HCT116 (cell line): ENCODE measurements around the gene TLR4. TPM values are rescaled to one million over a fixed set of nuclear protein-coding genes. Genes with fewer than 3 reads are reported as not detected.

Experiments
- ATAC-seq: fragments of 200-7000 bp; cut with Tn5 transposase; 2 replicates; pipeline ENCODE4 v1.9.1; 2020; ENCODE audit warnings: mild to moderate bottlenecking, moderate library complexity
- Bru-seq: library from RNA; stranded (reverse); fragments of 400-500 nt; gene quantifications from one replicate; lab custom pipeline; 2021; lab: Mats Ljungman, UMichigan
- BruChase-seq, 2 experiments: library from RNA; stranded (reverse); fragments of 400-500 nt; gene quantifications; one replicate each; lab custom pipeline; 2021; lab: Mats Ljungman, UMichigan
- BruUV-seq: library from RNA; stranded (reverse); fragments of 400-500 nt; replicated peaks from 2 replicates; lab custom pipeline; 2021; lab: Mats Ljungman, UMichigan
- CTCF ChIA-PET: fragments of 300-600 bp; sonication (Branson Sonifier 250); formaldehyde crosslinking; loops from one replicate; lab custom pipeline; 2021; ENCODE audit warnings: antibody characterized with exemption; lab: Charles Lee
- POLR2A ChIA-PET: fragments of 300-600, 350-600 bp; sonication (Branson Sonifier 250); formaldehyde crosslinking; loops from one replicate; lab custom pipeline; 2021; ENCODE audit warnings: antibody characterized with exemption; lab: Charles Lee
- RAD21 ChIA-PET, 2 experiments: fragments of 300-600 bp; sonication (Branson Sonifier 250); formaldehyde crosslinking; loops; one replicate each; lab custom pipeline; 2023; ENCODE audit warnings: low total read pairs in 2 of 2; ENCODE audit not compliant: uncharacterized antibody in 2 of 2, unreplicated experiment in 2 of 2, low non-redundant PET in 1 of 2; lab: Charles Lee
- DNase-seq: peaks from one replicate; pipeline ENCODE4 v3.0.0-alpha.2; 2010; ENCODE audit warnings: low read depth, low spot score
- H2AFZ ChIP-seq: fragments of 200-600 bp; shearing (Covaris generic), sonication (generic); 2 replicates; pipeline ENCODE4 v1.6.1; 2017; ENCODE audit warnings: low read depth, mixed run types, mixed read lengths, antibody characterized with exemption, low read length; ENCODE audit not compliant: poor library complexity, severe bottlenecking
- H3K27ac ChIP-seq: 2 replicates; pipeline ENCODE4 v1.5.1; 2012; ENCODE audit warnings: low read depth, low read length
- H3K27me3 ChIP-seq: fragments of 200-600 bp; sonication (generic); 2 replicates; pipeline ENCODE4 v1.6.1; 2016; ENCODE audit warnings: mixed run types, low read length, mixed read lengths; ENCODE audit not compliant: insufficient read depth
- H3K36me3 ChIP-seq, 2 experiments: fragments of 200-500 bp in 1 of 2; fragments of 200-600 bp in 1 of 2; sonication (Bioruptor generic) in 1 of 2; sonication (generic) in 1 of 2; 2 replicates each; pipeline versions ENCODE4 v1.5.1 to v1.6.1; 2014 to 2016; ENCODE audit warnings: low read length in 2 of 2, inconsistent platforms in 1 of 2, mixed read lengths in 1 of 2, mixed run types in 1 of 2; ENCODE audit not compliant: insufficient read depth in 2 of 2, control insufficient read depth in 1 of 2
- H3K4me1 ChIP-seq, 2 experiments: fragments of 200-600 bp in 1 of 2; sonication (generic) in 1 of 2; 2 replicates each; pipeline versions ENCODE4 v1.5.1 to v1.6.1; 2012 to 2017; ENCODE audit warnings: low read length in 2 of 2, inconsistent platforms in 1 of 2, mild to moderate bottlenecking in 1 of 2, mixed read lengths in 1 of 2, mixed run types in 1 of 2, moderate library complexity in 1 of 2; ENCODE audit not compliant: insufficient read depth in 2 of 2, control insufficient read depth in 1 of 2
- H3K4me2 ChIP-seq: fragments of 200-600 bp; sonication (generic); 2 replicates; pipeline ENCODE4 v1.6.1; 2017; ENCODE audit warnings: mixed run types, low read length, mixed read lengths
- H3K4me3 ChIP-seq, 2 experiments: fragments of 200-600 bp in 1 of 2; sonication (generic) in 1 of 2; replicated peaks in 1 of 2; 2 replicates each; pipeline ENCODE4 v1.5.1; 2011 to 2016; ENCODE audit warnings: low read length in 2 of 2, control low read depth in 1 of 2, low read depth in 1 of 2, mild to moderate bottlenecking in 1 of 2, mixed read lengths in 1 of 2, mixed run types in 1 of 2
- H3K79me2 ChIP-seq: fragments of 200-600 bp; sonication (generic); 2 replicates; pipeline ENCODE4 v1.6.1; 2017; ENCODE audit warnings: mild to moderate bottlenecking, mixed run types, low read length, moderate library complexity, mixed read lengths; ENCODE audit not compliant: insufficient read depth
- H3K9ac ChIP-seq: fragments of 200-600 bp; sonication (generic); 2 replicates; pipeline ENCODE4 v1.6.1; 2016; ENCODE audit warnings: low read length, mixed read lengths
- H3K9me2 ChIP-seq: fragments of 200-600 bp; sonication (generic), shearing (Covaris generic); 2 replicates; pipeline ENCODE4 v1.6.1; 2017; ENCODE audit warnings: mixed run types, mild to moderate bottlenecking, moderate library complexity; ENCODE audit not compliant: insufficient read depth
- H3K9me3 ChIP-seq, 2 experiments: fragments of 200-500 bp in 1 of 2; fragments of 200-600 bp in 1 of 2; sonication (Bioruptor generic) in 1 of 2; sonication (generic) in 1 of 2; 2 replicates each; pipeline ENCODE4 v1.6.1; 2014 to 2017; ENCODE audit warnings: low read length in 2 of 2, mixed read lengths in 2 of 2, inconsistent platforms in 1 of 2, low read depth in 1 of 2, mild to moderate bottlenecking in 1 of 2, mixed run types in 1 of 2, moderate library complexity in 1 of 2; ENCODE audit not compliant: control insufficient read depth in 1 of 2, insufficient read depth in 1 of 2
- H4K20me1 ChIP-seq: fragments of 200-600 bp; sonication (generic), shearing (Covaris generic); 2 replicates; pipeline ENCODE4 v1.6.1; 2017; ENCODE audit warnings: mixed run types, mild to moderate bottlenecking, moderate library complexity; ENCODE audit not compliant: insufficient read depth
- ATF3 ChIP-seq: IDR thresholded peaks from 2 replicates; pipeline ENCODE4 v1.6.1; 2012
- CBX3 ChIP-seq: IDR thresholded peaks from 2 replicates; pipeline ENCODE4 v1.6.1; 2012; ENCODE audit warnings: low read depth
- CEBPB ChIP-seq: IDR thresholded peaks from 2 replicates; pipeline ENCODE4 v1.6.1; 2012; ENCODE audit warnings: low read depth
- EGR1 ChIP-seq: IDR thresholded peaks from 2 replicates; pipeline ENCODE4 v1.6.1; 2012; ENCODE audit warnings: low read depth
- ELF1 ChIP-seq: IDR thresholded peaks from 2 replicates; pipeline ENCODE4 v1.6.1; 2012; ENCODE audit warnings: low read depth, borderline replicate concordance
- EZH2 ChIP-seq: fragments of 200-600 bp; sonication (generic); IDR thresholded peaks from 2 replicates; pipeline ENCODE4 v1.6.1; 2017; ENCODE audit warnings: antibody characterized with exemption, mixed run types
- EZH2phosphoT487 ChIP-seq: fragments of 200-600 bp; IDR thresholded peaks from 2 replicates; pipeline ENCODE4 v1.6.1; 2018; ENCODE audit warnings: antibody characterized with exemption, borderline replicate concordance
- JUND ChIP-seq: IDR thresholded peaks from 2 replicates; pipeline ENCODE4 v1.6.1; 2012
- MAX ChIP-seq: IDR thresholded peaks from 2 replicates; pipeline ENCODE4 v1.6.1; 2012
- POLR2A ChIP-seq: IDR thresholded peaks from 2 replicates; pipeline ENCODE4 v1.7.0; 2011; ENCODE audit warnings: borderline replicate concordance; ENCODE audit not compliant: insufficient read depth, insufficient read length; ENCODE audit errors: extremely low read depth
- POLR2AphosphoS5 ChIP-seq: IDR thresholded peaks from 2 replicates; pipeline ENCODE4 v1.6.1; 2011; ENCODE audit warnings: mild to moderate bottlenecking, low read depth, low read length, moderate library complexity
- RAD21 ChIP-seq: IDR thresholded peaks from 2 replicates; pipeline ENCODE4 v1.6.1; 2012; ENCODE audit warnings: low read depth, mild to moderate bottlenecking
- REST ChIP-seq: IDR thresholded peaks from 2 replicates; pipeline ENCODE4 v1.6.1; 2012; ENCODE audit warnings: low read depth
- SIN3A ChIP-seq: IDR thresholded peaks from 2 replicates; pipeline ENCODE4 v1.6.1; 2012; ENCODE audit warnings: low read depth
- SP1 ChIP-seq: IDR thresholded peaks from 2 replicates; pipeline ENCODE4 v1.6.1; 2012; ENCODE audit warnings: low read depth
- TCF7L2 ChIP-seq: IDR thresholded peaks from 2 replicates; pipeline ENCODE4 v1.7.0; 2011; ENCODE audit warnings: borderline replicate concordance, inconsistent platforms; ENCODE audit not compliant: insufficient read depth, insufficient read length; ENCODE audit errors: extremely low read depth
- YY1 ChIP-seq: IDR thresholded peaks from 2 replicates; pipeline ENCODE4 v1.6.1; 2011; ENCODE audit warnings: low read length, low read depth, moderate library complexity, mild to moderate bottlenecking; ENCODE audit not compliant: insufficient replicate concordance; ENCODE audit errors: extremely low read depth
- ZNF274 ChIP-seq: fragments of 200-500 bp; sonication (Bioruptor generic); IDR thresholded peaks from 2 replicates; pipeline ENCODE4 v1.6.1; 2014; ENCODE audit warnings: mild to moderate bottlenecking, low read depth, low read length, inconsistent platforms
- intact Hi-C: fragments of 100-400 bp; cut with micrococcal nuclease; formaldehyde crosslinking; loops from 2 replicates; pipeline ENCODE4 v1.10.0; 2022
- long read RNA-seq: library from polyadenylated mRNA; unstranded; transcript quantifications from one replicate; pipeline ENCODE4 v2.0.0, GENCODE V29; 2021; ENCODE audit not compliant: unreplicated experiment
- polyA plus RNA-seq: library from polyadenylated mRNA; unstranded; fragments of >200 nt; gene quantifications from 2 replicates; pipeline ENCODE4 v1.2.1, GENCODE V29; 2012; ENCODE audit warnings: missing spikeins
- total RNA-seq: library from RNA; stranded (reverse); gene quantifications from one replicate; pipeline ENCODE4 v1.2.1, GENCODE V29; 2021; ENCODE audit not compliant: unreplicated experiment
- TF ChIP-seq, protein P1 (sequence below): IDR thresholded peaks from 2 replicates; pipeline ENCODE4 v1.6.1; 2011; ENCODE audit warnings: mild to moderate bottlenecking, low read length, moderate library complexity; ENCODE audit not compliant: insufficient replicate concordance; ENCODE audit errors: extremely low read depth

TLR4 gene
- total RNA-seq (0.10 TPM), Bru-seq, nascent RNA (not detected), BruChase-seq, experiment 1, labeled RNA remaining after a 6-hour chase (not detected), BruChase-seq, experiment 2, labeled RNA remaining after a 2-hour chase (not detected)
- not detected in 2 replicates for polyA plus RNA-seq
- long read RNA-seq = 0 reads

DNA sequence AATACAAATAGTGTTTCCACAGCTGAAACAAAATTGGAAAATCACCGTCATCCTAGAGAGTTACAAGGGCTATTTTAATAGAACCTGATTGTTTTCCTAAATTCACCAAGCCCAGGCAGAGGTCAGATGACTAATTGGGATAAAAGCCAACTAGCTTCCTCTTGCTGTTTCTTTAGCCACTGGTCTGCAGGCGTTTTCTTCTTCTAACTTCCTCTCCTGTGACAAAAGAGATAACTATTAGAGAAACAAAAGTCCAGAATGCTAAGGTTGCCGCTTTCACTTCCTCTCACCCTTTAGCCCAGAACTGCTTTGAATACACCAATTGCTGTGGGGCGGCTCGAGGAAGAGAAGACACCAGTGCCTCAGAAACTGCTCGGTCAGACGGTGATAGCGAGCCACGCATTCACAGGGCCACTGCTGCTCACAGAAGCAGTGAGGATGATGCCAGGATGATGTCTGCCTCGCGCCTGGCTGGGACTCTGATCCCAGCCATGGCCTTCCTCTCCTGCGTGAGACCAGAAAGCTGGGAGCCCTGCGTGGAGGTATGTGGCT, at the start of gene TLR4:
TLR4 (plus strand) TSS at position 380 of the 552 bp plus-strand sequence; CDS start at position 450, 70 bp downstream.
- Histone ChIP-seq H3K27ac (no peak within 1 kb of the TSS), H3K79me2 (no peaks in the 10 kb centered on the region), H3K27me3 (no peaks in the 10 kb centered on the region), H4K20me1 (no peaks in the 10 kb centered on the region), H3K36me3 (no peaks in the 10 kb centered on the region), H2AFZ (no peak within 1 kb of the TSS), H3K4me2 (no peak within 1 kb of the TSS), H3K9ac (no peak within 1 kb of the TSS), H3K4me1 (no peaks in the 10 kb centered on the region), H3K9me3 (peaks cover 13 to 14% of the 10 kb centered on the region in 2 experiments; a peak in 2 of 4 replicates), H3K9me2 (no peaks in the 10 kb centered on the region), H3K4me3 (no peak within 1 kb of the TSS)
- TF ChIP-seq CBX3 (no peak), RAD21 (no peak), EGR1 (no peak), SIN3A (no peak), REST (no peak), ZNF274 (no peak), CEBPB (no peak), MAX (no peak), ATF3 (no peak), YY1 (no peak), JUND (no peak), ELF1 (no peak), TCF7L2 (no peak), EZH2phosphoT487 (no peak), EZH2 (no peak), SP1 (no peak), POLR2A (no peak), POLR2AphosphoS5 (no peak)
- TF ChIP-seq, protein P1, sequence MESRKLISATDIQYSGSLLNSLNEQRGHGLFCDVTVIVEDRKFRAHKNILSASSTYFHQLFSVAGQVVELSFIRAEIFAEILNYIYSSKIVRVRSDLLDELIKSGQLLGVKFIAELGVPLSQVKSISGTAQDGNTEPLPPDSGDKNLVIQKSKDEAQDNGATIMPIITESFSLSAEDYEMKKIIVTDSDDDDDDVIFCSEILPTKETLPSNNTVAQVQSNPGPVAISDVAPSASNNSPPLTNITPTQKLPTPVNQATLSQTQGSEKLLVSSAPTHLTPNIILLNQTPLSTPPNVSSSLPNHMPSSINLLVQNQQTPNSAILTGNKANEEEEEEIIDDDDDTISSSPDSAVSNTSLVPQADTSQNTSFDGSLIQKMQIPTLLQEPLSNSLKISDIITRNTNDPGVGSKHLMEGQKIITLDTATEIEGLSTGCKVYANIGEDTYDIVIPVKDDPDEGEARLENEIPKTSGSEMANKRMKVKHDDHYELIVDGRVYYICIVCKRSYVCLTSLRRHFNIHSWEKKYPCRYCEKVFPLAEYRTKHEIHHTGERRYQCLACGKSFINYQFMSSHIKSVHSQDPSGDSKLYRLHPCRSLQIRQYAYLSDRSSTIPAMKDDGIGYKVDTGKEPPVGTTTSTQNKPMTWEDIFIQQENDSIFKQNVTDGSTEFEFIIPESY = no peak
- ATAC-seq (no peak), DNase-seq (no peak)
- POLR2A ChIA-PET = no interaction called here
- RAD21 ChIA-PET = no interaction called here
- CTCF ChIA-PET = no interaction called here
- BruUV-seq = no TSS peak
- intact Hi-C loops = no loop called here
